Breast epithelium (tissue), 4 donors: ENCODE data around the gene TRAIP. TPM values are rescaled to one million over a fixed set of nuclear protein-coding genes. Genes with fewer than 3 reads are reported as not detected.

ENCODE experiments used
- DNase-seq, 2 donors: peaks; one replicate each; pipeline ENCODE4 v3.0.0-alpha.2; 2019; ENCODE audit warnings: low spot score in 2 of 2
- H3K27ac ChIP-seq, 2 donors: fragments of 200-600 bp; sonication (generic) in 1 of 2; one replicate each; pipeline ENCODE4 v1.5.1; 2016 to 2019; ENCODE audit warnings: mild to moderate bottlenecking in 1 of 2
- H3K27me3 ChIP-seq, 2 donors: fragments of 200-600 bp; sonication (generic) in 1 of 2; one replicate each; pipeline versions ENCODE4 v1.5.1 to v1.6.0; 2017 to 2019; ENCODE audit warnings: control low read depth in 1 of 2, mild to moderate bottlenecking in 1 of 2
- H3K36me3 ChIP-seq: fragments of 200-600 bp; one replicate; pipeline ENCODE4 v1.5.1; 2019
- H3K4me1 ChIP-seq, 2 donors: fragments of 200-600 bp; sonication (generic); one replicate each; pipeline ENCODE4 v1.5.1; 2016 to 2019; ENCODE audit warnings: control low read depth in 1 of 2
- H3K4me3 ChIP-seq, 3 donors: fragments of 200-600 bp; sonication (generic); 1 replicate in 2 of 3; 2 replicates in 1 of 3; pipeline ENCODE4 v1.5.1; 2016 to 2019; ENCODE audit warnings: mild to moderate bottlenecking in 3 of 3, moderate library complexity in 2 of 3
- H3K9me3 ChIP-seq, 2 donors: fragments of 200-600 bp; sonication (generic) in 1 of 2; one replicate each; pipeline ENCODE4 v1.5.1; 2016 to 2019; ENCODE audit warnings: control low read depth in 1 of 2
- POLR2A ChIP-seq: fragments of 450-650 bp; IDR thresholded peaks from one replicate; pipeline ENCODE4 v1.6.1; 2016; ENCODE audit warnings: antibody characterized with exemption, mild to moderate bottlenecking, moderate library complexity
- POLR2AphosphoS5 ChIP-seq, 3 donors: sonication (generic); formaldehyde crosslinking; IDR thresholded peaks; one replicate each; pipeline ENCODE4 v1.6.1; 2017; ENCODE audit warnings: antibody characterized with exemption in 3 of 3
- intact Hi-C: fragments of 100-400 bp; cut with DNase I; formaldehyde crosslinking; loops from one replicate; pipeline ENCODE4 v1.15.1; 2023; ENCODE audit warnings: low total_unique reads
- total RNA-seq, 3 donors: library from RNA; depleted of rRNA; stranded (reverse); fragments of >200 nt; gene quantifications; one replicate each; pipeline ENCODE4 v1.1.0, GENCODE V29; 2016
- TF ChIP-seq, protein P1 (sequence below), 3 donors: fragments of 450-650 bp; IDR thresholded peaks; one replicate each; pipeline ENCODE4 v1.5.1; 2016 to 2017; ENCODE audit warnings: antibody characterized with exemption in 3 of 3, mild to moderate bottlenecking in 3 of 3, moderate library complexity in 3 of 3

TRAIP gene
- total RNA-seq, 3 donors from 2014 or later, result 1.6 to 2.0 (median 1.9) TPM

DNA sequence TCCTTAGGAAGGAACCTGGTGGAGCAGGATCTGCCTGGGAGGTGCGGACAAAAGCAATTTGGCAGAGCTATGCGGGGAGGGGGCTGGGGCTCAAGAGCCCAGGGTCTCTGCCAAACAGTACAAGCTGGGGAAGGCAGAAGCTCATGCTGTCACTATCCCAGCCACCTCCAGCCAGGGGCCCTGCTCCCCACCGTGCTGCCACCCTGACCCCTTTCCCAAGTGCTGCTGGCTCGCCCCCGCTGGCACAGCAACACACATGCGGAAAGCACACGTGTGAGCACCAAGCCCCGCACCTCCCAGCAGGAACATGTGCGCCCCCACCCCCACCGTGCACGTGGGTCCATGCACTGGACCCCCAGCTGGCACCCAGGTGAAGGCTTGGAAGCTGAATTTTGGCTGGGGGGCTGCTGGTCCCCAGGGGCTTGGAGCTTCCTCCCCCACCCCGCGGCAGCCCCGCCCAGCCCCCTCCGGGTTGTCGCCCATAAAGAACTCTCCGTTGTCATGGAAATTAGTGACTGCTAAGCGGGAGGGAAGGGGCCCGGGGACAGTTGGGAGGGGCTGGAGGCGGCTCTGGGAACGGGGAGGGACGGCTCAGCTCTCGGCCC is 12.6 kb upstream of the TRAIP start:
- H3K4me1 ChIP-seq, result peaks cover 0 to 6% of the 10 kb centered on the region in 2 donors
- H3K36me3 ChIP-seq, result no peaks in the 10 kb centered on the region
- no peaks in the 10 kb centered on the region for H3K9me3 ChIP-seq
- intact Hi-C loops, result loop anchor here (2.0 to 10.0 kb wide), 2 partner anchors 318 to 1864 kb away; no protein-coding TSS in a partner anchor
- peak overlapping the region; percentile 28 to 63 (median 44) for H3K4me3 ChIP-seq
- DNase-seq, result no peak
- H3K27me3 ChIP-seq, result peaks cover 3 to 22% of the 10 kb centered on the region in 2 donors
- TF ChIP-seq, protein P1, sequence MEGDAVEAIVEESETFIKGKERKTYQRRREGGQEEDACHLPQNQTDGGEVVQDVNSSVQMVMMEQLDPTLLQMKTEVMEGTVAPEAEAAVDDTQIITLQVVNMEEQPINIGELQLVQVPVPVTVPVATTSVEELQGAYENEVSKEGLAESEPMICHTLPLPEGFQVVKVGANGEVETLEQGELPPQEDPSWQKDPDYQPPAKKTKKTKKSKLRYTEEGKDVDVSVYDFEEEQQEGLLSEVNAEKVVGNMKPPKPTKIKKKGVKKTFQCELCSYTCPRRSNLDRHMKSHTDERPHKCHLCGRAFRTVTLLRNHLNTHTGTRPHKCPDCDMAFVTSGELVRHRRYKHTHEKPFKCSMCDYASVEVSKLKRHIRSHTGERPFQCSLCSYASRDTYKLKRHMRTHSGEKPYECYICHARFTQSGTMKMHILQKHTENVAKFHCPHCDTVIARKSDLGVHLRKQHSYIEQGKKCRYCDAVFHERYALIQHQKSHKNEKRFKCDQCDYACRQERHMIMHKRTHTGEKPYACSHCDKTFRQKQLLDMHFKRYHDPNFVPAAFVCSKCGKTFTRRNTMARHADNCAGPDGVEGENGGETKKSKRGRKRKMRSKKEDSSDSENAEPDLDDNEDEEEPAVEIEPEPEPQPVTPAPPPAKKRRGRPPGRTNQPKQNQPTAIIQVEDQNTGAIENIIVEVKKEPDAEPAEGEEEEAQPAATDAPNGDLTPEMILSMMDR (IDR thresholded peaks at IDR 0.05), result no peak
- no peak for TF ChIP-seq POLR2A
- no peak for TF ChIP-seq POLR2AphosphoS5 (IDR thresholded peaks at IDR 0.05)
- H3K27ac ChIP-seq, result no peak overlapping the region

DNA sequence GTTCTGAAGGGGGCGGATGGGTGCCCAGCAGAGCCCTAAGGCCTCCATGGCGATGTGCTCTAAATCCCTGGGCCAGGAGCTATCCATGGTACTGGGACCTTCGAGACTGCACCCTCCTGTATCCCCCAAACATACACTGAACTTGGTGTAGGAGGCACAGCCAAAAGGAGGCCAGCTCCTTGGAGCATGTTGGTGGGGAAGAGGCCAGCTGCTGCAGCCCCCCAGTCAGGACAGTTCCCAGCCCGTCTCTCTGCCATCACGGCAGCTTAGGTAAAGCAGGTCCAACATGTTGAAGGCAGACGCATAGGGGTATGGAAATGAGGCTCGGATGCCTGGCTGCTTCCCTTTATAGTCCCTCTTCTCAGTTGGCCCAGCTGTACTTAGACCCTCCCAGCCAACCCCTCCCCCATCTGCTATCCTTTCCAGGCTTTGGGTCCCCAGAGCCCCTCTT is 11.5 kb upstream of the TRAIP start:
- peaks cover 3 to 22% of the 10 kb centered on the region in 2 donors for H3K27me3 ChIP-seq
- H3K36me3 ChIP-seq, result no peaks in the 10 kb centered on the region
- H3K4me3 ChIP-seq, result no peak overlapping the region
- H3K4me1 ChIP-seq, result peaks cover 0 to 6% of the 10 kb centered on the region in 2 donors
- intact Hi-C loops, result loop anchor here (2.0 to 10.0 kb wide), 2 partner anchors 319 to 1863 kb away; no protein-coding TSS in a partner anchor
- TF ChIP-seq POLR2AphosphoS5 (IDR thresholded peaks at IDR 0.05) (no peak), POLR2A (no peak)
- TF ChIP-seq, protein P1 (IDR thresholded peaks at IDR 0.05), result no peak
- no peak for DNase-seq
- no peaks in the 10 kb centered on the region for H3K9me3 ChIP-seq
- H3K27ac ChIP-seq, result no peak overlapping the region

- H3K4me3 ChIP-seq, result no peak overlapping the region
- no peak for TF ChIP-seq POLR2AphosphoS5 (IDR thresholded peaks at IDR 0.05)
- no peak for TF ChIP-seq POLR2A
- TF ChIP-seq, protein P1 (IDR thresholded peaks at IDR 0.05), result no peak
- DNase-seq, result no peak
- no peak overlapping the region for H3K27ac ChIP-seq
- H3K4me1 ChIP-seq, result peaks cover 0 to 6% of the 10 kb centered on the region in 2 donors
- H3K9me3 ChIP-seq, result no peaks in the 10 kb centered on the region
- H3K36me3 ChIP-seq, result no peaks in the 10 kb centered on the region
- H3K27me3 ChIP-seq, result peaks cover 3 to 22% of the 10 kb centered on the region in 2 donors
- intact Hi-C loops, result loop anchor here (10.0 kb wide), 1 partner anchor 1863 kb away; no protein-coding TSS in a partner anchor
These were observed 11.0 kb upstream of the TRAIP start for GRCh38 chr3:49867400-49867799.

DNA sequence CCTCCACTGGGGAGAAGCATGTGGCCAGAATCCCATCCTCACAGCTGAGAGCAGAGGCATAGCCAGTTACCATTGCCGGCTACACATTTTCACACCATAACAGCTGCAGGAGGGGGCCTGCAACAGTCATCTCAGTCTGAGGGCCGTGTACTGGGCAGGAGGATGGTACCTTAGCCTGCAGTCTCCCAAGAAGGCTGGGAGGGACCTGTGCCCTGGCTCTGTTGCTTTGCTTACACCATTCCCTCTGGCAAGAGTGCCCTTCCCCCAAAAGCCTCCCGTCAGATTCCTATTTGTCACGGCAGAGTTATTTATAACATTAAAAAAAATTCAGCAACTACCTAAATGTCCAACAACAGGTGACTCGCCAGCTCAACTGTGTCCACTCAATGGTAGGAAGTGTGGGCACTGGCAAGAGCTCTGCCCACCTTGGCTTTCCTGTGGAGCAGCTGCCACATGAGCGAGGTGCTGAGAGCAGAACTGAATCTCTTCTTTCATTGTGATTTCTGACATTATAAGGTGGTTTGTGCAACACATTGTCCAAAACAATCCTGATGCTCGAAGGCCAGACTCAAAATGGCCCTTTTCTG is 8.9 kb upstream of the TRAIP start:
- Histone ChIP-seq H3K4me1 (peaks cover 0 to 6% of the 10 kb centered on the region in 2 donors), H3K27me3 (peaks cover 3 to 20% of the 10 kb centered on the region in 2 donors), H3K4me3 (no peak overlapping the region), H3K27ac (no peak overlapping the region), H3K9me3 (no peaks in the 10 kb centered on the region), H3K36me3 (no peaks in the 10 kb centered on the region)
- TF ChIP-seq, protein P1 (IDR thresholded peaks at IDR 0.05), result no peak
- no peak for TF ChIP-seq POLR2A
- TF ChIP-seq POLR2AphosphoS5 (IDR thresholded peaks at IDR 0.05), result no peak
- intact Hi-C loops, result loop anchor here (10.0 kb wide), 1 partner anchor 1860 kb away; no protein-coding TSS in a partner anchor
- DNase-seq, result no peak

GRCh38 chr3:49864505-49864904 is 8.1 kb upstream of the TRAIP start:
- DNase-seq, result no peak
- Histone ChIP-seq H3K4me1 (peaks cover 0 to 6% of the 10 kb centered on the region in 2 donors), H3K27ac (no peak overlapping the region), H3K9me3 (no peaks in the 10 kb centered on the region), H3K4me3 (no peak overlapping the region), H3K27me3 (peaks cover 3 to 15% of the 10 kb centered on the region in 2 donors), H3K36me3 (no peaks in the 10 kb centered on the region)
- intact Hi-C loops, result loop anchor here (10.0 kb wide), 1 partner anchor 1860 kb away; no protein-coding TSS in a partner anchor
- TF ChIP-seq POLR2AphosphoS5 (IDR thresholded peaks at IDR 0.05) (no peak), POLR2A (no peak)
- TF ChIP-seq, protein P1 (IDR thresholded peaks at IDR 0.05), result no peak
